H1 (cell line): Measurements from ENCODE around the gene ADGRB3.

Experiments
- BRCA1 ChIP-seq: IDR thresholded peaks from 2 replicates; pipeline ENCODE4 v1.6.1; 2012; ENCODE audit warnings: low read depth, low read length, improper control_type of control experiment
- JUN ChIP-seq: IDR thresholded peaks from 2 replicates; pipeline ENCODE4 v1.6.1; 2011; ENCODE audit warnings: low read depth, mild to moderate bottlenecking, improper control_type of control experiment, low read length
- NRF1 ChIP-seq: IDR thresholded peaks from 2 replicates; pipeline ENCODE4 v1.6.1; 2011; ENCODE audit warnings: mild to moderate bottlenecking, low read depth, low read length, improper control_type of control experiment
- TF ChIP-seq, protein P1 (sequence below), 3 experiments: IDR thresholded peaks; 1 replicate in 2 of 3; 2 replicates in 1 of 3; pipeline versions ENCODE4 v1.5.1 to v1.6.1; 2011; ENCODE audit warnings: low read length in 3 of 3, mild to moderate bottlenecking in 3 of 3, inconsistent platforms in 2 of 3, low read depth in 1 of 3, moderate library complexity in 1 of 3; ENCODE audit not compliant: insufficient read depth in 1 of 3; ENCODE audit errors: control extremely low read depth in 1 of 3

DNA sequence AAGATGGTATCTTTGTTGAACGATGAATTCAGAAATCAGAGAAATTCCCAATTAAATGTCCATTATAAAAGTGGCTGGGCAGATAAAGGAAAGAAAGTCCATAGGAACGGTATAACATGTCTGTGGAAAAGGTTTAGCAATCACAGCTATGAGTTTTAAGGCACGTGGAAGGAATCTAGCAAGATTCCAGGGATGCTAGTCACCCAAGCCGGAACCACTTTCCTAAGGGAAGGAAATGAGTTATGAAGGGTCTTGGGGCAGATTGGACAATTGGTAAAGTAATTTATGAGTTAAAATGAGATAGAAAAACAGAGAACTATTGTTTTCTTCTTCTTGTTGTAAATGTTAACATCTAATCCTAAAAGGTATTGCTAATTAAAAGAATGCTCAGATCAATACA, 384.8 kb downstream of the ADGRB3 start:
- TF ChIP-seq, protein P1, sequence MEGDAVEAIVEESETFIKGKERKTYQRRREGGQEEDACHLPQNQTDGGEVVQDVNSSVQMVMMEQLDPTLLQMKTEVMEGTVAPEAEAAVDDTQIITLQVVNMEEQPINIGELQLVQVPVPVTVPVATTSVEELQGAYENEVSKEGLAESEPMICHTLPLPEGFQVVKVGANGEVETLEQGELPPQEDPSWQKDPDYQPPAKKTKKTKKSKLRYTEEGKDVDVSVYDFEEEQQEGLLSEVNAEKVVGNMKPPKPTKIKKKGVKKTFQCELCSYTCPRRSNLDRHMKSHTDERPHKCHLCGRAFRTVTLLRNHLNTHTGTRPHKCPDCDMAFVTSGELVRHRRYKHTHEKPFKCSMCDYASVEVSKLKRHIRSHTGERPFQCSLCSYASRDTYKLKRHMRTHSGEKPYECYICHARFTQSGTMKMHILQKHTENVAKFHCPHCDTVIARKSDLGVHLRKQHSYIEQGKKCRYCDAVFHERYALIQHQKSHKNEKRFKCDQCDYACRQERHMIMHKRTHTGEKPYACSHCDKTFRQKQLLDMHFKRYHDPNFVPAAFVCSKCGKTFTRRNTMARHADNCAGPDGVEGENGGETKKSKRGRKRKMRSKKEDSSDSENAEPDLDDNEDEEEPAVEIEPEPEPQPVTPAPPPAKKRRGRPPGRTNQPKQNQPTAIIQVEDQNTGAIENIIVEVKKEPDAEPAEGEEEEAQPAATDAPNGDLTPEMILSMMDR (IDR thresholded peaks at IDR 0.05; ENCODE audit: control extremely low read depth in 1 of 3, insufficient read depth in 1 of 3, low read depth in 1 of 3, low read length in 3 of 3), result no peak
- no peak for TF ChIP-seq JUN
- TF ChIP-seq NRF1, result no peak
- no peak for TF ChIP-seq BRCA1
